GM18858 (cell line): Measurements from ENCODE around the gene CHST11.

Experiments
- ATAC-seq: cut with Tn5 transposase; IDR thresholded peaks from one replicate; pipeline ENCODE4 v1.9.1; 2021; ENCODE audit not compliant: unreplicated experiment

The CHST11 gene

DNA sequence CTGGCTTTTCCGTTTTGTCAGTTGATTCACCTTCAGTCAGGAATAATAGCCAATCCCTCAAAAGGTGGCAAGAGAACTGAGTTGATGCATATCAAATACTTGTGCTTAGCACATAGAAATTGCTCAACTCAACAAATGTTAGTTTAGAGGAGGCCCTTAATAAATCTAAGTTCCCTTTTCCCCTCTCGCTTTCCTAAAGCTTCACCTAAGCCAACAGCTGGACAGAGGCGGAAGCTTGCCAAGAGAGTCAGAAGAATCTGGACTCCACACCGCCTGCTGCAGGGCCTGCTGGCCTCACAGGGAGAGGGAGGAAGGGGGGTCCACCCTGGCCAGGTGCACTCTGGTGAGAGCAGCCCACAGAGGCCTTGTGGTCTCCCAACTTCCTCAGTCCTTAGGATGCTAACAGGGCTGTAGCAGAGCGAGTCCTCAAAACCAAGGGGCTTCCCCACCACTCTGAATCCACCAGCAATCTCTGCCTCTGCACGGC is 213.1 kb downstream of the CHST11 start:
- ATAC-seq, result peak; percentile 38

DNA sequence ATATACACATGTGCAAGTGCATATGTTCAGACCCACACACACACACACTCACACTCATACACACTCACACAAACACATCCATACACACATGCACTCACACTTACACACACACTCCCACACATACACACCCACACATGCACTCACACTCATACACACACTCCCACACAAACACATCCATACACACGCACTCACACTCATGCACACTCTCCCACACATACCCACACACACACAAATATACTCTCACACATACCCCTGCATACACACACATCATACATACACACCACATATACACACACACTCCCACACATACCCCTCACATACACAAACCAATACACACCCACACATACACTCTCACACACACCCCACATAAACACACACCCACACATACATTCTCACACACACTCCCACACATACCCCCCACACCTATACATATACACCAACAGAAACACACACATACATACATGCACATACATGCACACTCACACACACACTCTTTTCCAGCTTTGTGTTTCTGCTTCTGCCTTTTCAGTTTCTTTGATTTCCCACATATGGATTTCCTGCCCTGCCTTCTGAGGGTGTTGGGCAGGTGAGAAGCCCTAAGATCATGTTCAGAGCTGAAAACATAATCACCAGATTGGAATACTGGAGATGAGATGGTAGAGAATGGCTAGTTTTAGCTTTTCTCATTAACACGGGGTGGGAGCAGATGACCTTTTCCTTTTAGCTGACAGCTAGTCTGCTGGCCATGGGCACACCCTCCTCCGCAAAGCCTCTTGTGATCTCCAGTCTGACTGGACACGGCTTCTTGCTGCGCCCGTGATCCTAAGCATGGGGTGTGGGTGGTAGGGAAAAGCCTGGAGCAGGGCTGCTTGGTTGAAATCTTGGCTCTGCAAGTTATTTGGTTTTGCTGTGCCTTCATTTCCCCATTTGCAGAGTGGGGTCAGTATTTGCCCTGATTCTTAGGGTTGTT is 214.0 kb downstream of the CHST11 start:
- no peak for ATAC-seq

DNA sequence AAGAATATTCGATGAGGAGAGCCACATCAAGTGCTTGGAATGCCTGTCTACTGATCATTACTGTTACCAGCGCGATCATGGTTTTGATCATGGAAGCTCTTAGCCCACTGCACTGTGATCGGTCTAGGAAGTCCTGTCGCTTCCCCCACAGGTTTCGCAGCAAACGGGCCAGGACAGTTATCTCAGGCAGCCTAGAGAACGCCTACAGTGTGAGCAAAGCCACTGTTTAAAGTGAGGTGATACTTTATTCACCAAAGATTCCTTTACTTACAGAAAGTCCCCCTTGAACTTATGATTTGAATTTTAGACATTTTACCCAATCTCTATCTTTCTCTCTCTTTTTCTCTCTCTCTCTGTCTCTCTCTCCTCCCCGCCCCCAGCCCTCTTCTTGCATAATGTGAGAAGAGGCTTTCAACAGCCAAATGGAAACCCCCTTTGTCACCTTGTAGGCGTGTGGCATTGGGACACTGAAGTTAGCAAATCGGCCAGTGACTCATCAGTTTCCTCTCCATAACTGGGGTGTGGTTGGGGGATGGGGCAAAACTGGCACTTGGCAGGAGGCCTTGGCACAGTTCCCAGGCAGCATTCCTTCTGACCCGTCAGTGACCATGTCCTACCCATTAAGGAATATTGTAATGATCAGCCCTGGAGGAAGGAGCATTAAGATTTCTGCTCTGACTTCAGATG is 214.8 kb downstream of the CHST11 start:
- peak; percentile 60 for ATAC-seq

DNA sequence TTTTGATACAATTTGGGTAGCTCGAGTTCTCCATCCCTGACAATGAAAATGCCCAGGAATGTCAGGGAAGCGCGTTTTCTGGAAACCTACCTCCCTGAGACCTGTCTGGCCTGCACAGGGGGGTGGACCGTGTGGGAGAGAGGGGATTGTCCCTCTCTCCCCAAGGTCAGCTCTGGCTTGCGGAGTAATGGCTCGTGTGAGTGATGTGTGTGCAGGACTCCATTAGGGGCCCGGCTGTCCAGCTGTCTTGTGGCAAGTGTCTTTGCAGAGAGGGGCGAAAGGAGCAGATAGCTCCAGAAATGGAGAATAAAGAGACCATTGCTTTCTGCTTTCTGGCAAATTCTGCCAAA is 215.3 kb downstream of the CHST11 start:
- no peak for ATAC-seq

DNA sequence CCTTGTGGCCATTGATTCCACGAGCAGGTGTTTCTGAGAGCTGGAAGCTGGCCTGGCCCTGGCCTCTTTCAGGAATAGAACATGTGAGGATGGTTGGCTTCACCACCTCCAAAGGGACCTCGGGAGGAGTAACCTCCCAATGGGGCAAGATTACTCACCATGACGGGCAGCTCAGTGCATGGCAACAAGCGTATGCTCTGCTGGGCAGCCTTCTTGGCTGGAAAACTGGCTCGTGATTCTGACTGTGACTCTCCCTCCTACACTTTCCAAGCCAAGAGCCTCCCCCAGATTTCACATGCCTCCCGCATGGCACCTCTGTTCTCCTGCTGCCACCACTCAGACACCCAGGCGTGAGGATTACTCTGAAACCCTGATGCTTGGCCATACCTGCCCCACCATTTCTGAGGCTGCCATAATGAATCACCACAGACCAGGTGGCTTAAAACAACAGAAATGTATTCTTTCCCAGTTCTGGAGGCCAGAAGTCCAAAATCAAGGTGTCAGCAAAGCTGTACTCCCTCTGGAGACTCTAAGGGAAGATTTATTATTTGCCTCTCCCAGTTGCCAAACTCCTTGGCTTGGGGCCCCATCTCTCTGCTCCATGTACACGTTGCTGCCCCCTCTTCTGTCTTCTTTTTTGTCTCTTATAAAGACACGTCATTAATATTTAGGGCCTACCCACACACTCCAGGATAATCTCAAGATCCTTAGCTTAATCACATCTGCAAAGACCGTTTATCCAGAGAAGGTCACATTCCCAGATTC is 215.9 kb downstream of the CHST11 start:
- ATAC-seq, result no peak

DNA sequence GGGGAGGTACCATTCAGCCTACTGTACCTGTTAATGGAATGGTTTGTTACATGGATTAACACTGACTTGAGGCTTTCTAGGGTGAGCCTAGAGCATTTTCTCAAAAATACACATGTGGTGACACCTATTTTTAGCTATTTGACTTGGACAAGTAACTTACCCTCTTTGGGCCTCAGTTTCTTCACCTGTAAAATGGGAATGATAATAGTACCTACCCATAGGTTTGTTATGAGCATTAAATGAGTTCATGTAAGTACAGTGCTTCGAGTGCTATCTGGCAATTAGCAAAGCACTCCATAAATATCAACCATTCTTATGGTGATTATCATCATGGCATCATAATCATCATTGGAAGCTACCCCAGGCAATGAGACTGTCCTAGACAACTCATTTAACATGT is 216.5 kb downstream of the CHST11 start:
- ATAC-seq, result no peak

DNA sequence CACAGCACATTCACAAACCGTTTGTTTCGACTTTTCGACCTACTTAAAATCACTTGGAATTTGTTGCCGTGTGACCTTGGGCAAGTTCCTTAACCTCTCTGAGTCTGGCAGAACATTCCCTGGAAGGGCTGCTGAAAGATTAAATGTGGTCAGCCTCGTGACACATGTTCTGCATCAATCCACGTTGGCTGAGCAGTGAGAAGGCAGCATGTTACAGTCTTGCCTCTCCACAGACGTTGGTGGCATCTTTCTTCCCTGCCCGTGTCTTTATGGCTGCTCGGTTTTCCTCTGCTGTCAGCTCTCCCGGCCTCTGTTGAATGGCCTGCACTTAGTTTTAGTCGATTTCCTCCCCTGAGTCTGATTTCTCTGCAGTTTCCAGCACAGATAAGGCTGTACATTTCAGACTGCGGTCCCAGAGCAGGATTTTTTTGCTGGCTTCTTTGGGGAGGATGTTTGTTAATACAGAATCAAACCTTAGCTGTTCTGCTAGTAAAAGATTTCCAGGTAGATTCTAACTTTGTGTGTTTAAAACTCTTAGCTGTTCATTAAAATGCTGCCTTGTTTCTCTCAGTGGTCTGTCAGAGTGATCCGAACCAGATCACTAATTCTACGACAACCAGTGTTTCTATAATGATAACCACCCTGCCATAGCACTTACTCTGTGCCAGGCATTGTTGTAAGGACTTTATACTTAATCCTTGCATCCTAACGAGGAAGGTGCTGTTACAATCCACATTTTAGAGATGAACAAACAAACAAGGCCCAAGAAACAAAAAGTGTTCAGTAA is 217.1 kb downstream of the CHST11 start:
- ATAC-seq, result no peak

DNA sequence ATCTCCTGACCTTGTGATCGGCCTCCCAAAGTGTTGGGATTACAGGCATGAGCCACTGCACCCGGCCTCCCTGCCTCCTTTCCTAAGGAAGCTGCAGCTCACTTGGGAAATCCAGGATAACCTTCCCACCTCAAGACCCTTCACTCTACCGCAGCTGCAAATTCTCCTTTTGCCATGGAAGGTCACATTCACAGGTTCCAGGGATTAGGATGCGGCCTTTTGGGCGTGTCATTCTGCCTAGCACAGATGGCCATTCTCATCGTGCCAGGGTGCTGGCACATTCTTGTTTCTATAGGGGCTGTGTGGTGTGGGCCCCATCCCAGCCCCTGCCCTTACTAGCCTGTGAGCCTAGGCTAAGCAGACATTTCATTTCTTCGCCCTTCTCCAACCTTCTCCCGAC is 219.9 kb downstream of the CHST11 start:
- no peak for ATAC-seq

DNA sequence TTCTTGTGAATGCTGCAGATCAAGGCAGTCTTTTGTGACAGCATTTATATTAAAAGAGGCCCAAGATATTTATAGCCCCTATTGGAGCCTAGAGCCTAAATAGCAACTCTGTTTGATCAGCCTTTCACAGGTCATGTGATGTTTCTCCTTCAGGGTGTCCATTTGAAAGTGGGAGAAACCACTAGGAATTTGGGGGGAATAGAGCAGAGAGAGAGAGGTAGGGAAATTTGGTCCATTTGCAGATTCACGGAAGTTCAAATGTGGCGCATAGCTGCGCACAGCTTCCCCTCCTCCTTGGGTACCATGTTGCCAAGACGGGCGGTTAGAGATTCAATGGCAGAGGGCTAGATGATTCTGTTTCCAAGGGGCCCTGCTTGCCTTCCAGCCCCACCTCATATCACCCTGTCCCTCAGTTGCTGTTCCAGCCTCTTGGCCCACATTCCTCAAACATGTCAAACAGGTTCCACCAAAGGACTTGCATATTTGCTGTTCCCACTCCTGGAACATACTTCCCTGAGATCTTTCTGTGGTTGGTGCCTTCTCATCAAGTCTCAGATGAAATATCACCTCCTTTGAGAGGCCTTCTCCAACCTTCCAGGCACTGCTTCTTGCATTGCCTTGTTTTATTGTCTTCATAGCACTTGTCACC is 220.8 kb downstream of the CHST11 start:
- ATAC-seq, result no peak

DNA sequence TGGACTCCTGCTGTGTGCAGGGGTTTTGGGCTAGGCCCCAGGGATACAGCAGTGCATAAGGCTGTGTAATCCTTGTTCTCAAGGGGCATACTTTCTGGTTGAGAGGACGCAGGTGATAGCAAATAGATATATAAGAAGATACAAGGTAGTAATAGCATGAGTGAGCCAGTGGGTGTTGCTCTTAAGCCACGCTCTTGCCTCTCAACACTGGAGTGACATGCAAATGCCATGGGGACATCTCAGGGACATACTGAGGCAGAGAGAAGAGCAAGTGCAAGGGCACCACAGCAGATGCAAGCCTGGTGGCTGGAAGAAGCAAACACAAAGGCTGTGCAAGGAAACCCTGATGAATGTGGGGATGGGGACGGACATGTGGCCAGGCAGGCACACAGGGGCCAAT is 223.3 kb downstream of the CHST11 start:
- no peak for ATAC-seq

DNA sequence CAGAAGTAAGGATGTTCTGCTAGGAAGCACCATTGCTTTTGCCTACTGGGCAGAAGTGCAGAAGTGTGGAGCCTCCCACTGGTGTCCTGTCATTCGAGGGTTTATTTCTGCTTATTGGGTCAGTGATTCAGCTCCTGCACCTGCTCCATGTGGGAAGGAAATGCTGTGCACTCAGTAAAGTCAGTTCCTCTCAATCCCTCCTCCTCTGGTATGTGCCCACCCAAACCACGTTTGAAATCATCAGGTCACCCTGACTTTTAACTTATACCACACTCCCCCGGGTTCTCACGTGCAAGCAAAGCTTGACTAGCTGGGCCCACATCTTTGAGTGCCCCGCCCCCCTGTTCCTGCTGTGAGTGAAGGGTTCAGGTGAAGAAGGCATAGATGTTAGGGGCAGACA is 223.7 kb downstream of the CHST11 start:
- no peak for ATAC-seq

DNA sequence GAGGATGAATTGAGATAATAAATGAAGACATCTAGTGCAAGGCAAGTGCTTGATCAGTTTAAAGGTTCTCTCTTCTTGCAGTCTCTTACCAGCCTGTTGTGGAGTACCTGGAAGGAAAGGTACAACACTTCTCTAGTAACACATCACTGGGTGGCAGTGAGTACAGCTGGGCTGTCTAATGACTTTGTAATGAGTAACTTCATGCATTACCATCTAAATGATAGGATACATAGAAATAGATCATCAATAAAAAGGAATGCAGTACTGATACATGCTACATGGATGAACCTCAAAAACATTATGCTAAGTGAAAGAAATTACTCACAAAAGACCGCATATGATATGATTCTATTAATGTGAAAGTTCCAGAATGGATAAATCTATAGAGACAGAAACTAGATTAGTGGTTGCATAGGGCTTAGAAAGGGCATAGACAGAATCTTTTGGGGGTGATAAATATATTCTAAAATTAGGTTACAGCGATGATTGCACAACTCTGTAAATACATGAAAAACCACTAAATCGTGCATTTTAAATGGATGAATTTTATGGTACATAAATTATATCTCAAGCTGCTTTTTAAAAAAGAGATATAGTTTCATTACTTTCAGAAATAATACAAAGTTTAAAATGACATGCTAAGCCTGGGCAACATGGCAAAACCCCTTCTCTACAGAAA is 224.4 kb downstream of the CHST11 start:
- no peak for ATAC-seq

DNA sequence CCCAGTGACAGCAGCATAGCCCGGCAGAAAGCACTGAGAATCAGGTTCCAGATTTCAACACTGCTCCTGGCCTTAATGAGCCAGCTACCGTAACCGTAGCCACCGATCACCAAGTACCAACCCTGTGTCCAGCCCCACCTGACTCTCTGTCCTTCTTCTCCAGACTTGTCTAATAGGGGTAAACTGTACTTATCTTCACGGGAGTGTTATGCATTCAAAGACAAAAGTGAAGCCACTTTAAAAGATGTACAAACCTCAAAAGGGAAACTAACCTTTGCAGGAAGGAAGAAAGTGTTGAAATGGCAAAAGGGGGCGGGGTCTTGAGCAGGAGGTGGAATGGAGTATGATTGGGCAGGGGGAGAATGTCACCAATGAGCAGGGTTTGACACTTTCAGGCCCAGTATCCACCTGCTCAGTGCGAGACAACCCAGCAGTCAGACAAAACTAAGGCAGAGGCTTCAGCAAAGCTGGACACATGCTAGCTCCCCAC is 226.1 kb downstream of the CHST11 start:
- no peak for ATAC-seq

DNA sequence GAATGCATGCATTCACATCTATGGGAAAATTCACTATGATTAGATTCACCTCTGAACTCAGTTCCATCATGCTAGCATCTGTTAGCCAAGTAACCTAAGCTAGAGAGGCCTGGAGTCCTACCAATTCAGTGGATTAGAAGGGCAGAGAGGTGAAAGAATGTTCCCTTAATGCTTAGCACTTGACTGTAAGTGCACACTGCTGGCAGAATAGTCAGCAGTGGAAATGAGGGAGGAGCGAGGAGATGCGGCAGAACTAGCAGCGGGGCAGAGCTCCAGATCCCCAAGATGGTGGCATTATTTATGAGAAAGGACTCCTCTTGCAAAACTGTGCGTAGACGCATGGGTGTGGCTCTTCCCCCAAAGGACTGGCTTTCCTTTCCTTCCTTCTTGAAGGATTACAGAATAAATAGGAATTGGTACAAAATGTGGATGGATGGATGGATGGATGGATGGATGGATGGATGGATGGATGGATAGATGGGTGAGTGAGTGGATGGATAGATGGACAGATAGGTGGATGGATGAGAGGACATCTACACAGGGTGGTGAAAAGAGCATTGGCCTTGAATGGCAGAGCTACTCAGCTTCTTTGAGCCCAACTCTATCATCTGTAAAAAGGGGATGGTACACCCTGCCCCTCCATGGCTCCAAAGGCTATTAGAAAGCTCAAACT is 227.2 kb downstream of the CHST11 start:
- no peak for ATAC-seq

DNA sequence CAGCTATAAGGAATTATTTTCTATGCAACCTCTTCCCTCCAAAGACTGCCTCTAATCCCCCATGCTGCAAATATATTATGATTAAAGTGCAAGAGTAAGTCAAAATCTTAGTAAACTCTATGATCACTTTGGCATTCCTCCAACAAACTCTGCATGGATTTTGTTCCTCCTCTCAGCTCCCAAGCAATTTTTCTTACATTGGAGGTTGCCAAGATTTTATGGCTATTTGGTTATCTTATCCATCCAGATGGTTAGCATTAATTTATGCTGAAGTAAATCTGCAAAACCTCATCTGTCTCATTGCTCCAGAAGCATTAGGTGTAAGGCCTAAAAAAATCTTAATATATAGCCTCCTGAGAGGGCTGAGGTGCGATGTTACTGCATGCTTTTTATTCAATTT is 228.1 kb downstream of the CHST11 start:
- ATAC-seq, result no peak

DNA sequence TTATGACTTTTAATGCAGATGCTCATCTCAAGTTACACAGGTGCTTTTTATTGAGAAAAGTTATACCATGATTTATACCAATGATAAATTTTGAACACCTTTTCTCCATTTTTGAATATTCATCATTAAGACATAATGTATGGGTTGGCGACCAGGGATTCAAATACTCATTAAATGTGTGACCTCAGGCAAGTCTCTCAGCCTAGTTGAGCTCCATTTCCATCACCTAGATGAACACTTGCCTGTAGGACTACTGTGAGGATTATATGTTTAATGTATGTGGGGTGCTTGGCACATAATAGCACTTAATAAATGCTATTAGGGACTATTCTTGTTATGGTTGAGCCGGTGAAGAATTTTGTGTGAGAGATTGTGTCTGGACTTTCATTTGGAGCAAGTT is 228.6 kb downstream of the CHST11 start:
- no peak for ATAC-seq

DNA sequence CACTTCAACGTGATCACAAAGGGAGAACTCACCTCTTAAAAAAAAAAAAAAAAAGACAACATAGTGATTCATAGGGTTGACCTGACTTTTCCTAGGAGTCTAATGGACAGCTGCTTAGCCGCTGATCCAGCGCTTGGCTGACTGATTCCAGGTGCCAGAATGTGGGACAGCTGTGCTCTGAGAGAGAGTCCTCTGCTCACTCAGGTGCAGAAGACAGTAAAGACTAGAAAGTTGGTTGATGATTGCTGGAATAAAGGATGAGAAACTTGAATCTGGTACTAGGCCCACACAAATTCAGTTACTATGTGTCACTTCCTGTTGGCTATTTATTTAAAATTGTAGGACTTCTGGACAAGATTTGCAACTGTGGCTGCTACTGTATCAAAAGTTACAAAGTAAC is 229.4 kb downstream of the CHST11 start:
- no peak for ATAC-seq

DNA sequence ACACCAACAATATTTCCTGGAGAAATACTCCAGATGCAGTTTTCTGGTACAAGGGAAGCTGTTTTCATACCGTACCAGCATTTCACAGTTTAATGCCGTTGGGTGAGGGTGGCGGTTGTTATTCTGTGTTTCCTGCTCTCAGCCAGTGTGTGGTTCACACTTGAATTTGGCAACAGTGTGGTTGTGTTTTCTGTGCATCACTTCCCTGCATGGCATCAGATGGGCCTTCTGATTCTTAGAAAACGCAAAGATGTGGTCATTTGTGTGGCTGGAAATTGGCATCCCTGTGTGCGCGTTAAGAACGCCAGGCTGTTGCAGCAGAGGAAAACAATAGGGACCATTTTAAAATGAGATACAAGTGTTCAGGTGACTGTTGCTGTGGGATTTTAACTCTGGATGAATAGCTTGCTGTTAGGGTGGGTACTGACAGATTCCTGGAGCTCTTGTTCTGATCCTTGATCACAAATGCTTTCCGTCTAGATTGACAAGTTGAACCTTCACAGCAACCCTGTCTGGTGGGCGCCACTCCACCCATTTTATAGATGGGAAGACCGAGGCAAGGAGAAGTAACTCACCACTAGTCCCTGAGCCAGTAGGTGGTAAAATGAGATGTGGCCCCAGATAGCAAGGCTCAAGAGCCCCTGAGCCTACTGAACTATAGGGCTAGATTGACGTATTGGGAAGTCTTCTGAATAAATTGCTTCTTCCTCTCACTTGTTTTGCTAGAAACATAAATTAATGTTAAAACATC is 231.2 kb downstream of the CHST11 start:
- no peak for ATAC-seq
